GM12892 (cell line): ENCODE data around the gene ATXN10.

Experiments used
- DNase-seq: peaks from one replicate; pipeline ENCODE4 v3.0.0; 2011; ENCODE audit not compliant: insufficient read length
- FAIRE-seq: peaks from 2 replicates; lab custom pipeline; 2011; peaks lifted over from hg19 to GRCh38; lab: Jason Lieb, UNC
- POLR2A ChIP-seq: IDR thresholded peaks from 2 replicates; pipeline ENCODE4 v1.6.1; 2011; ENCODE audit warnings: low read depth, low read length, control low read depth
- POLR2AphosphoS5 ChIP-seq: IDR thresholded peaks from 2 replicates; pipeline ENCODE4 v1.6.1; 2011; ENCODE audit warnings: low read depth, low read length, control low read depth
- TAF1 ChIP-seq: IDR thresholded peaks from 2 replicates; pipeline ENCODE4 v1.6.1; 2011; ENCODE audit warnings: low read depth, mild to moderate bottlenecking, control low read depth, low read length, borderline replicate concordance

The ATXN10 gene

GRCh38 chr22:45843031-45843430 is 171.4 kb downstream of the ATXN10 start:
- DNase-seq (no peak), FAIRE-seq (no peak)
- TF ChIP-seq TAF1, result no peak
- TF ChIP-seq POLR2A, result no peak
- TF ChIP-seq POLR2AphosphoS5, result no peak

- no peak for DNase-seq
- no peak for FAIRE-seq
- no peak for TF ChIP-seq TAF1
- no peak for TF ChIP-seq POLR2AphosphoS5
- no peak for TF ChIP-seq POLR2A
Measured at GRCh38 chr22:45843986-45844385, 172.4 kb downstream of the ATXN10 start.

- FAIRE-seq (no peak), DNase-seq (no peak)
- TF ChIP-seq TAF1, result no peak
- no peak for TF ChIP-seq POLR2AphosphoS5
- TF ChIP-seq POLR2A, result no peak
Measured at GRCh38 chr22:45845076-45845487, 173.4 kb downstream of the ATXN10 start.

- no peak for TF ChIP-seq POLR2AphosphoS5
- no peak for TF ChIP-seq POLR2A
- no peak for TF ChIP-seq TAF1
- DNase-seq (no peak), FAIRE-seq (no peak)
Measured at GRCh38 chr22:45846952-45847351, 175.3 kb downstream of the ATXN10 start.

- no peak for FAIRE-seq
- no peak for DNase-seq
- no peak for TF ChIP-seq POLR2AphosphoS5
- TF ChIP-seq TAF1, result no peak
- no peak for TF ChIP-seq POLR2A
Measured at GRCh38 chr22:45848904-45849303, 177.3 kb downstream of the ATXN10 start.

DNA sequence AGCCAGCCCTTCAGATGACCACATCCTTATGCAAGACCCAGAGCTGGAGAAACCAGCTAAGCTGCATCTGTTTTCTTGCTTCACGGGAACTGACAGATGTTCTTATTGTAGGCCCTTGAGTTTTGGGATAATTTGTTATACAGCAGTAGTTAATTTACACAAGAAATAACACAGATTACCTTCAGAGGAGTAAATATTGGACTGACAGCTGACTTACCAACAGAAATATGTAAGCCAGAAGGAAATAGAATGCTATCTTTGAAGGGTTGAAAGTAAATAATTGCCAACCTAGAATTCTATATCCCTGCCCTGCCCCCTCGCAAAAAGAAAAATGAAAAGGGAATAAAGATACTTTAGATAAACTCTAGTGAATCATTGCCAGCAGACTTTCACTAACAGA is 181.2 kb downstream of the ATXN10 start:
- TF ChIP-seq TAF1, result no peak
- TF ChIP-seq POLR2A, result no peak
- no peak for TF ChIP-seq POLR2AphosphoS5
- FAIRE-seq (no peak), DNase-seq (no peak)

DNA sequence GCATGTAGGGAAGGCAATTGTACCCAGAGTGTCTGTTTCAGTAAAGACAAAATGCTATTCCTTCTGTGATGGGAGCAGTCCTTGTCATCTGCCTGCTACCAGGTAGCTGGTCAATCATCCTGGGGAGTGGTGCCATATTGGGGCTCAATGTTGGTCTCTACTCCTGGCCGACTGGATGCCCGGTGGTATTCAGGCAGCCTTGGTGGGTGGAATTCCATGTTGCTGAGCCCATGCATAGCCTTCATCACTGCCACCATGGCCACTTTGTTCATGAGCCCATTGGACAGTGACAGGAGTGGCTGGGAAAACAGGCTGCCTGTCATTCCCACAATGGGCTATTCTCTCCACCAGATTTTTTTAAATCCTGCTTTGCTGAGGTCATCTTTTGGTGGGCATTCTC is 184.3 kb downstream of the ATXN10 start:
- TF ChIP-seq TAF1 (no peak), POLR2AphosphoS5 (no peak), POLR2A (no peak)
- DNase-seq, result no peak
- FAIRE-seq, result no peak

DNA sequence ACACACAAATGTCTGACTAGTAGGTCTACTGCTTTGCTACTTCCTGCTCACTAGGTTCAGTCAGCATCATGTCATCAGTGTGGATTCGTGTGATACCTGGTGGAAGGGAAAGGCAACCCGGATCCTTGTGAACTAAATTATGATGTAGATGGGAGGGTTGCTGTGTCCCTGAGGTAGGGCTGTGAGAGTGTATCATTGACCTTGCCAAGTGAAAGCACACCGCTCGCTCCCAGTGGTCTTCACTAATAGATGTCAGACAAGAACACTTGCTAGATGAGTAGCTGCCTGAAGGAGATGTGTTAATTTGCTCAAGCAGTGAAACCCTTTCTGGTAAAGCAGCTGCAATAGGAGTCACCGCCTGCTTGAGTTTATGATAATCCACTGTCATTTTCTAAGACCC is 185.9 kb downstream of the ATXN10 start:
- no peak for TF ChIP-seq POLR2AphosphoS5
- no peak for TF ChIP-seq POLR2A
- no peak for TF ChIP-seq TAF1
- FAIRE-seq (no peak), DNase-seq (no peak)

- FAIRE-seq (no peak), DNase-seq (no peak)
- TF ChIP-seq POLR2A (no peak), TAF1 (no peak), POLR2AphosphoS5 (no peak)
Measured at GRCh38 chr22:45859231-45860161, 187.9 kb downstream of the ATXN10 start.

GRCh38 chr22:45860201-45860600 is 188.6 kb downstream of the ATXN10 start:
- TF ChIP-seq POLR2AphosphoS5 (no peak), POLR2A (no peak), TAF1 (no peak)
- FAIRE-seq (no peak), DNase-seq (no peak)

DNA sequence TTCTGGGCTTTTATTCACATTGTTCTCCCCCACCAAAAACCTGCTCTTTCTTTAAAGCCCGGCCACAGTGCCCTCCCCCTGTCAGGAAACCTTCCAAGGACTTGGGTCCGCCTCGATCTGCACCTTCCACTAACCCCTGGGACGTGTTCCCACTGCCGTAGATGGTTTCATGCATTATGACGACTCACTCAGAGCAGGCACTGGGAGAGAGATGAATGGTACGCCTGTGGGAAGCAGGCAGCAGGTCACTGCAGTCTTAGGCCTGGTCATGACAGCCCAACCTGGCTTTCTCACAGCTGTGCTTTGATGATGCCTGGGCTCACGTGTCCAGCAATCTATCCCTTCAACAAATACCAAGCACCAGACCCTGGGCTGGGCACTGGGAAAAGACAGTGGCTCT is 189.6 kb downstream of the ATXN10 start:
- TF ChIP-seq POLR2A (no peak), TAF1 (no peak), POLR2AphosphoS5 (no peak)
- FAIRE-seq (no peak), DNase-seq (no peak)

DNA sequence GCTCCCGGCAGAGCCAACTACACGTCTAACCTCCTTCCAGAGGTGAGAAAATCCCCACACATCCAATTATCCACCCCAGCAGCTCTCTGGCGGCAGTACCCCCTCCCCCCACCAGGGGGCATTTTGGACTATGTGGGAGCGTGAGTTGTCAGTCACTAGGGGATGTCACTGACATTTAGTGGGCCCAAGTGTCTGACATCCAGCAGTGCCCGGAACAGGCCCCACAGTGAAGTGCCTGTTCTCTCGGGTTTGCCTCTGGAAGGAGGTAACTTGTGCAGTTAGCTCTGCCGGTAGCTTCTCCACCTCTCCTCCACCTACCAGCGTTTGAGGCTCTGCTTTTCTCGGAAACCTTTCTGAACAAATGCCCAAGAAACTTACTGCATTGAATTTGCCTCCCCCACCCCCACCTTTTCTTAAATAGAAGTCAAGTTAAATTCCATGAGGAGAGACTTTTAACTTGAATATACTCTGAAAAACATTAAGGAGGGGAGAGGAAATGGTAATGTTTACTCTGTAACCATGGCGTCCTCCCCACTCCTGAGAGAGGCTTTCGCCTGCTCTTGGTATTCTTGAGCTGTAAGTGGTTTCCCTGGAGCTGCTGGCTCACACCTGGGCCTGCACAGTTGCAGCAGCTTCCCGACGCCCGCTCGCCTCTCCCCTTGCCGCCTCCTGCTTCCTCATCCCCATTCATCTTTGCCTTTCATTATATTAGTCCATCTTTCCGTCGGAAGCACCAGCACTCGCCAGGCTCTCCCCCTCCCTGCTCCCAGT is 192.5 kb downstream of the ATXN10 start:
- DNase-seq (peak; percentile 52), FAIRE-seq (peak; percentile 82)
- TF ChIP-seq TAF1 (no peak), POLR2AphosphoS5 (no peak), POLR2A (no peak)
